HEK293 (cell line): ENCODE results near the gene SIRPB1.

Source experiments
- CTCF ChIP-seq: fragments of 450-650 bp; formaldehyde crosslinking; IDR thresholded peaks from 2 replicates; pipeline ENCODE4 v1.5.1; 2016; ENCODE audit warnings: missing biosample characterization, missing genetic modification characterization
- ZBTB1 ChIP-seq: fragments of 450-650 bp; formaldehyde crosslinking; IDR thresholded peaks from 2 replicates; pipeline ENCODE4 v1.5.1; 2016; ENCODE audit warnings: missing biosample characterization, missing genetic modification characterization
- ZBTB10 ChIP-seq: fragments of 450-650 bp; formaldehyde crosslinking; IDR thresholded peaks from 2 replicates; pipeline ENCODE4 v1.5.1; 2016; ENCODE audit warnings: missing biosample characterization, missing genetic modification characterization
- ZNF140 ChIP-seq: fragments of 450-650 bp; formaldehyde crosslinking; IDR thresholded peaks from 2 replicates; pipeline ENCODE4 v1.5.1; 2016; ENCODE audit warnings: missing biosample characterization, missing genetic modification characterization
- ZNF426 ChIP-seq: fragments of 450-650 bp; formaldehyde crosslinking; IDR thresholded peaks from 2 replicates; pipeline ENCODE4 v1.5.1; 2017; ENCODE audit warnings: missing biosample characterization, missing genetic modification characterization, mild to moderate bottlenecking, inconsistent platforms, moderate library complexity

- TF ChIP-seq ZNF426 (tag by site-specific recombination) (no peak), CTCF (tag by site-specific recombination) (no peak), ZNF140 (tag by site-specific recombination) (no peak), ZBTB10 (tag by site-specific recombination) (no peak), ZBTB1 (tag by site-specific recombination) (no peak)
These were observed 35.2 kb upstream of the SIRPB1 start for GRCh38 chr20:1654996-1655395.
